GM18519 (cell line): Measurements from ENCODE around the gene PRRG3.

Experiments
- ATAC-seq: cut with Tn5 transposase; IDR thresholded peaks from one replicate; pipeline ENCODE4 v1.9.1; 2021; ENCODE audit warnings: mild to moderate bottlenecking, moderate library complexity; ENCODE audit not compliant: unreplicated experiment, low FRiP score

Gene PRRG3

GRCh38 chrX:151741606-151742005 is 46.3 kb downstream of the PRRG3 start:
- ATAC-seq: no peak

- ATAC-seq: no peak
Measured at GRCh38 chrX:151742311-151742710, 47.1 kb downstream of the PRRG3 start.

GRCh38 chrX:151743651-151744470 is 48.6 kb downstream of the PRRG3 start:
- ATAC-seq: no peak

- ATAC-seq: no peak
Measured at GRCh38 chrX:151745651-151746050, 50.4 kb downstream of the PRRG3 start.

- no peak for ATAC-seq
Measured at GRCh38 chrX:151746502-151746901, 51.2 kb downstream of the PRRG3 start.

- ATAC-seq: no peak
Measured at GRCh38 chrX:151750511-151750910, 55.3 kb downstream of the PRRG3 start.

GRCh38 chrX:151752847-151753246 is 57.6 kb downstream of the PRRG3 start:
- ATAC-seq: no peak

- ATAC-seq: peak; percentile 65
Measured at GRCh38 chrX:151753313-151754046, 58.2 kb downstream of the PRRG3 start.

- ATAC-seq: no peak
Measured at GRCh38 chrX:151754047-151754429, 58.8 kb downstream of the PRRG3 start.

GRCh38 chrX:151754641-151755215 is 59.5 kb downstream of the PRRG3 start:
- no peak for ATAC-seq
